ENCODE data around the gene MET. TPM values are rescaled to one million over a fixed set of nuclear protein-coding genes. Genes with fewer than 3 reads are reported as not detected.

The MET gene
- polyA plus RNA-seq, 2 of the 4 experiments (the other 2 are of a cell fraction): 72.3 to 165 TPM

DNA sequence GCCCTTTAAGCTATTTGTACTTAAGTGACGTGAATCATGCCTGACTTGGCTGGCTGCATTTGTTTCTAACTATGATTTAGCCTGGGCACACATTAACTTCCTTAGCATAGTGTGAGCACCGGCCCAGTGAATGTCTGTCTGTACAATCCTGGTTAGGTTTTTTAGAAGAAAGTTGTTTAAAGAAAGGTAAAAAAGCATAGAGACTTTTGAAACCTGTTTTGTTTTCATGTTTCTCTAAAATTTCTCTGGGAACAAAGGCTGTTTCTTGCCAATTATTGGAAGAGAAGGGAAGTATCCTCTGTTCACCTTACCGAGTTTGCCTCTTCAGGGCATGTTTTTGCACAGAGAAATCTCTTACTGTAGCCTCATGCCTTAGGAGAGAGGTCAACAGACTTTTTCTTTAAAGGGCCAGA is 42.9 kb upstream of the MET start:
- CTCF ChIA-PET: interaction anchor here (1.2 to 3.1 kb wide), 3 partner anchors 25 to 42 kb away, joined by 3 to 18 read pairs (median 11); partner anchors contain the start of gene MET
- no peaks in the 10 kb centered on the region for H3K9me3 ChIP-seq
- POLR2A ChIA-PET: interaction anchor here (0.9 to 4.6 kb wide), 3 partner anchors 12 to 148 kb away, joined by 3 to 24 read pairs (median 4); partner anchors contain the start of gene MET
- H3K27ac ChIP-seq: peak overlapping the region; percentile 85 to 90
- FAIRE-seq (peak; percentile 88), DNase-seq (ENCODE audit: low read depth in 1 of 2, low spot score in 1 of 2) (peak in 1 of 2 experiments; percentile 79), ATAC-seq (peak; percentile 65 to 69; a peak in 5 of 6 replicates)
- under 1% methylated on average over 3 of the region's 3 CpGs for WGBS (ENCODE audit: missing lambda C conversion rate)
- peak overlapping the region; percentile 72 for H3K4me2 ChIP-seq
- peaks cover 55% of the 10 kb centered on the region for H3K4me1 ChIP-seq
- TF ChIP-seq HDAC2 (IDR thresholded peaks at IDR 0.05) (no peak), JUN (IDR thresholded peaks at IDR 0.05) (peak; percentile 55 to 71; a peak in 2 of 5 replicates), CEBPB (IDR thresholded peaks at IDR 0.05) (no peak), NFE2L2 (conservative IDR thresholded peaks at IDR 0.05; ENCODE audit: low read length) (no peak), POLR2AphosphoS2 (conservative IDR thresholded peaks at IDR 0.05; ENCODE audit: low read length) (no peak), ESRRA (IDR thresholded peaks at IDR 0.05; ENCODE audit: borderline replicate concordance, low read length) (no peak), RCOR1 (IDR thresholded peaks at IDR 0.05; ENCODE audit: low read depth, low read length) (no peak), MYC (IDR thresholded peaks at IDR 0.05; ENCODE audit: borderline replicate concordance, low read length) (no peak), MAFK (IDR thresholded peaks at IDR 0.05; ENCODE audit: partially characterized antibody) (no peak), HEYL (CRISPR knock-in tag; IDR thresholded peaks at IDR 0.05) (no peak), EHMT2 (IDR thresholded peaks at IDR 0.05; ENCODE audit: low read depth) (no peak), FOSL2 (IDR thresholded peaks at IDR 0.05) (no peak), FOSL2 (CRISPR knock-in tag; IDR thresholded peaks at IDR 0.05) (peak; percentile 39; the same call in 1 of the 2 replicates), RAD21 (conservative IDR thresholded peaks at IDR 0.05 in 1 of 2, IDR thresholded peaks at IDR 0.05 in 1 of 2) (no peak), CBX8 (IDR thresholded peaks at IDR 0.05) (no peak), SMC3 (IDR thresholded peaks at IDR 0.05) (no peak)
- TF ChIP-seq, protein P1, sequence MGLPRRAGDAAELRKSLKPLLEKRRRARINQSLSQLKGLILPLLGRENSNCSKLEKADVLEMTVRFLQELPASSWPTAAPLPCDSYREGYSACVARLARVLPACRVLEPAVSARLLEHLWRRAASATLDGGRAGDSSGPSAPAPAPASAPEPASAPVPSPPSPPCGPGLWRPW (IDR thresholded peaks at IDR 0.05): no peak
- TF ChIP-seq, protein P2, sequence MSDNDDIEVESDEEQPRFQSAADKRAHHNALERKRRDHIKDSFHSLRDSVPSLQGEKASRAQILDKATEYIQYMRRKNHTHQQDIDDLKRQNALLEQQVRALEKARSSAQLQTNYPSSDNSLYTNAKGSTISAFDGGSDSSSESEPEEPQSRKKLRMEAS (IDR thresholded peaks at IDR 0.05): peak; percentile 71
- TF ChIP-seq, protein P3, sequence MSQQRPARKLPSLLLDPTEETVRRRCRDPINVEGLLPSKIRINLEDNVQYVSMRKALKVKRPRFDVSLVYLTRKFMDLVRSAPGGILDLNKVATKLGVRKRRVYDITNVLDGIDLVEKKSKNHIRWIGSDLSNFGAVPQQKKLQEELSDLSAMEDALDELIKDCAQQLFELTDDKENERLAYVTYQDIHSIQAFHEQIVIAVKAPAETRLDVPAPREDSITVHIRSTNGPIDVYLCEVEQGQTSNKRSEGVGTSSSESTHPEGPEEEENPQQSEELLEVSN (IDR thresholded peaks at IDR 0.05; ENCODE audit: borderline replicate concordance, low read depth): no peak
- TF ChIP-seq, protein P4, sequence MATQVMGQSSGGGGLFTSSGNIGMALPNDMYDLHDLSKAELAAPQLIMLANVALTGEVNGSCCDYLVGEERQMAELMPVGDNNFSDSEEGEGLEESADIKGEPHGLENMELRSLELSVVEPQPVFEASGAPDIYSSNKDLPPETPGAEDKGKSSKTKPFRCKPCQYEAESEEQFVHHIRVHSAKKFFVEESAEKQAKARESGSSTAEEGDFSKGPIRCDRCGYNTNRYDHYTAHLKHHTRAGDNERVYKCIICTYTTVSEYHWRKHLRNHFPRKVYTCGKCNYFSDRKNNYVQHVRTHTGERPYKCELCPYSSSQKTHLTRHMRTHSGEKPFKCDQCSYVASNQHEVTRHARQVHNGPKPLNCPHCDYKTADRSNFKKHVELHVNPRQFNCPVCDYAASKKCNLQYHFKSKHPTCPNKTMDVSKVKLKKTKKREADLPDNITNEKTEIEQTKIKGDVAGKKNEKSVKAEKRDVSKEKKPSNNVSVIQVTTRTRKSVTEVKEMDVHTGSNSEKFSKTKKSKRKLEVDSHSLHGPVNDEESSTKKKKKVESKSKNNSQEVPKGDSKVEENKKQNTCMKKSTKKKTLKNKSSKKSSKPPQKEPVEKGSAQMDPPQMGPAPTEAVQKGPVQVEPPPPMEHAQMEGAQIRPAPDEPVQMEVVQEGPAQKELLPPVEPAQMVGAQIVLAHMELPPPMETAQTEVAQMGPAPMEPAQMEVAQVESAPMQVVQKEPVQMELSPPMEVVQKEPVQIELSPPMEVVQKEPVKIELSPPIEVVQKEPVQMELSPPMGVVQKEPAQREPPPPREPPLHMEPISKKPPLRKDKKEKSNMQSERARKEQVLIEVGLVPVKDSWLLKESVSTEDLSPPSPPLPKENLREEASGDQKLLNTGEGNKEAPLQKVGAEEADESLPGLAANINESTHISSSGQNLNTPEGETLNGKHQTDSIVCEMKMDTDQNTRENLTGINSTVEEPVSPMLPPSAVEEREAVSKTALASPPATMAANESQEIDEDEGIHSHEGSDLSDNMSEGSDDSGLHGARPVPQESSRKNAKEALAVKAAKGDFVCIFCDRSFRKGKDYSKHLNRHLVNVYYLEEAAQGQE (IDR thresholded peaks at IDR 0.05): no peak
- TF ChIP-seq, protein P5, sequence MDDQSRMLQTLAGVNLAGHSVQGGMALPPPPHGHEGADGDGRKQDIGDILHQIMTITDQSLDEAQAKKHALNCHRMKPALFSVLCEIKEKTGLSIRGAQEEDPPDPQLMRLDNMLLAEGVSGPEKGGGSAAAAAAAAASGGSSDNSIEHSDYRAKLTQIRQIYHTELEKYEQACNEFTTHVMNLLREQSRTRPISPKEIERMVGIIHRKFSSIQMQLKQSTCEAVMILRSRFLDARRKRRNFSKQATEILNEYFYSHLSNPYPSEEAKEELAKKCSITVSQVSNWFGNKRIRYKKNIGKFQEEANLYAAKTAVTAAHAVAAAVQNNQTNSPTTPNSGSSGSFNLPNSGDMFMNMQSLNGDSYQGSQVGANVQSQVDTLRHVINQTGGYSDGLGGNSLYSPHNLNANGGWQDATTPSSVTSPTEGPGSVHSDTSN (IDR thresholded peaks at IDR 0.05): no peak
- TF ChIP-seq, protein P6, sequence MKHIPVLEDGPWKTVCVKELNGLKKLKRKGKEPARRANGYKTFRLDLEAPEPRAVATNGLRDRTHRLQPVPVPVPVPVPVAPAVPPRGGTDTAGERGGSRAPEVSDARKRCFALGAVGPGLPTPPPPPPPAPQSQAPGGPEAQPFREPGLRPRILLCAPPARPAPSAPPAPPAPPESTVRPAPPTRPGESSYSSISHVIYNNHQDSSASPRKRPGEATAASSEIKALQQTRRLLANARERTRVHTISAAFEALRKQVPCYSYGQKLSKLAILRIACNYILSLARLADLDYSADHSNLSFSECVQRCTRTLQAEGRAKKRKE (CRISPR knock-in tag; IDR thresholded peaks at IDR 0.05; ENCODE audit: low read depth): no peak
- TF ChIP-seq, protein P7, sequence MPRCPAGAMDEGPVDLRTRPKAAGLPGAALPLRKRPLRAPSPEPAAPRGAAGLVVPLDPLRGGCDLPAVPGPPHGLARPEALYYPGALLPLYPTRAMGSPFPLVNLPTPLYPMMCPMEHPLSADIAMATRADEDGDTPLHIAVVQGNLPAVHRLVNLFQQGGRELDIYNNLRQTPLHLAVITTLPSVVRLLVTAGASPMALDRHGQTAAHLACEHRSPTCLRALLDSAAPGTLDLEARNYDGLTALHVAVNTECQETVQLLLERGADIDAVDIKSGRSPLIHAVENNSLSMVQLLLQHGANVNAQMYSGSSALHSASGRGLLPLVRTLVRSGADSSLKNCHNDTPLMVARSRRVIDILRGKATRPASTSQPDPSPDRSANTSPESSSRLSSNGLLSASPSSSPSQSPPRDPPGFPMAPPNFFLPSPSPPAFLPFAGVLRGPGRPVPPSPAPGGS (IDR thresholded peaks at IDR 0.05): peak; percentile 37; the same call in 1 of the 3 replicates
- TF ChIP-seq, protein P8, sequence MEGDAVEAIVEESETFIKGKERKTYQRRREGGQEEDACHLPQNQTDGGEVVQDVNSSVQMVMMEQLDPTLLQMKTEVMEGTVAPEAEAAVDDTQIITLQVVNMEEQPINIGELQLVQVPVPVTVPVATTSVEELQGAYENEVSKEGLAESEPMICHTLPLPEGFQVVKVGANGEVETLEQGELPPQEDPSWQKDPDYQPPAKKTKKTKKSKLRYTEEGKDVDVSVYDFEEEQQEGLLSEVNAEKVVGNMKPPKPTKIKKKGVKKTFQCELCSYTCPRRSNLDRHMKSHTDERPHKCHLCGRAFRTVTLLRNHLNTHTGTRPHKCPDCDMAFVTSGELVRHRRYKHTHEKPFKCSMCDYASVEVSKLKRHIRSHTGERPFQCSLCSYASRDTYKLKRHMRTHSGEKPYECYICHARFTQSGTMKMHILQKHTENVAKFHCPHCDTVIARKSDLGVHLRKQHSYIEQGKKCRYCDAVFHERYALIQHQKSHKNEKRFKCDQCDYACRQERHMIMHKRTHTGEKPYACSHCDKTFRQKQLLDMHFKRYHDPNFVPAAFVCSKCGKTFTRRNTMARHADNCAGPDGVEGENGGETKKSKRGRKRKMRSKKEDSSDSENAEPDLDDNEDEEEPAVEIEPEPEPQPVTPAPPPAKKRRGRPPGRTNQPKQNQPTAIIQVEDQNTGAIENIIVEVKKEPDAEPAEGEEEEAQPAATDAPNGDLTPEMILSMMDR (IDR thresholded peaks at IDR 0.05): no peak
- TF ChIP-seq, protein P9, sequence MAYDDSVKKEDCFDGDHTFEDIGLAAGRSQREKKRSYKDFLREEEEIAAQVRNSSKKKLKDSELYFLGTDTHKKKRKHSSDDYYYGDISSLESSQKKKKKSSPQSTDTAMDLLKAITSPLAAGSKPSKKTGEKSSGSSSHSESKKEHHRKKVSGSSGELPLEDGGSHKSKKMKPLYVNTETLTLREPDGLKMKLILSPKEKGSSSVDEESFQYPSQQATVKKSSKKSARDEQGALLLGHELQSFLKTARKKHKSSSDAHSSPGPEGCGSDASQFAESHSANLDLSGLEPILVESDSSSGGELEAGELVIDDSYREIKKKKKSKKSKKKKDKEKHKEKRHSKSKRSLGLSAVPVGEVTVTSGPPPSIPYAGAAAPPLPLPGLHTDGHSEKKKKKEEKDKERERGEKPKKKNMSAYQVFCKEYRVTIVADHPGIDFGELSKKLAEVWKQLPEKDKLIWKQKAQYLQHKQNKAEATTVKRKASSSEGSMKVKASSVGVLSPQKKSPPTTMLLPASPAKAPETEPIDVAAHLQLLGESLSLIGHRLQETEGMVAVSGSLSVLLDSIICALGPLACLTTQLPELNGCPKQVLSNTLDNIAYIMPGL (CRISPR knock-in tag; IDR thresholded peaks at IDR 0.05; ENCODE audit: borderline replicate concordance): no peak
- H3K4me3 ChIP-seq: no peak overlapping the region

Data from A549 (cell line).